ENCODE data around the gene JMJD7. TPM values are rescaled to one million over a fixed set of nuclear protein-coding genes. Genes with fewer than 3 reads are reported as not detected.

The JMJD7 gene
- total RNA-seq, 4 donors from 2014 or later, result 1.9 to 10.9 (median 7.6) TPM

GRCh38 chr15:41876007-41876406, 48.1 kb downstream of the JMJD7 start:
- Histone ChIP-seq H3K36me3 (no peaks in the 10 kb centered on the region), H3K27me3 (peaks cover 10% of the 10 kb centered on the region), H3K27ac (no peak overlapping the region), H3K4me3 (no peak overlapping the region), H3K9me3 (no peaks in the 10 kb centered on the region), H3K4me1 (no peaks in the 10 kb centered on the region)
- 77% methylated on average over 13 of the region's 13 CpGs; no CpG with 5 or more reads in 1 of the 2 donors for WGBS, 2 donors (ENCODE audit: low coverage in 1 of 2)
- TF ChIP-seq CTCF (IDR thresholded peaks at IDR 0.05), result no peak
- no peak for TF ChIP-seq POLR2A (IDR thresholded peaks at IDR 0.05)
- TF ChIP-seq EP300 (IDR thresholded peaks at IDR 0.05; ENCODE audit: low read depth), result no peak
- TF ChIP-seq POLR2AphosphoS5 (IDR thresholded peaks at IDR 0.05), result no peak
- in situ Hi-C loops (cut with MboI; ENCODE audit: low pct_ligation_motif_present in 1 of 4, low pct_unique_long_range_greater_than_20kb in 1 of 4, low sequenced_read_pairs in 3 of 4), result no loop called here
- no peak for DNase-seq
- intact Hi-C loops (cut with DNase I; ENCODE audit: low total_unique reads), result no loop called here

- Histone ChIP-seq H3K27me3 (peaks cover 17% of the 10 kb centered on the region), H3K4me3 (no peak overlapping the region), H3K36me3 (no peaks in the 10 kb centered on the region), H3K4me1 (peaks cover 2 to 4% (median 3%) of the 10 kb centered on the region in 4 donors), H3K9me3 (no peaks in the 10 kb centered on the region), H3K27ac (no peak overlapping the region)
- TF ChIP-seq POLR2AphosphoS5 (IDR thresholded peaks at IDR 0.05) (no peak), EP300 (IDR thresholded peaks at IDR 0.05; ENCODE audit: low read depth) (no peak), POLR2A (IDR thresholded peaks at IDR 0.05) (no peak), CTCF (IDR thresholded peaks at IDR 0.05) (no peak)
- DNase-seq, result no peak
- in situ Hi-C loops (cut with MboI; ENCODE audit: low pct_ligation_motif_present in 1 of 4, low pct_unique_long_range_greater_than_20kb in 1 of 4, low sequenced_read_pairs in 3 of 4), result no loop called here
- 71% methylated on average over 12 of the region's 12 CpGs; no CpG with 5 or more reads in 1 of the 2 donors for WGBS, 2 donors (ENCODE audit: low coverage in 1 of 2)
- intact Hi-C loops (cut with DNase I; ENCODE audit: low total_unique reads), result no loop called here
Measured at GRCh38 chr15:41876689-41877088, 48.8 kb downstream of the JMJD7 start.

GRCh38 chr15:41877631-41878354, 49.9 kb downstream of the JMJD7 start:
- WGBS, 2 donors (ENCODE audit: low coverage in 1 of 2), result 82% methylated on average over 12 of the region's 13 CpGs; no CpG with 5 or more reads in 1 of the 2 donors
- H3K4me3 ChIP-seq, result no peak overlapping the region
- peaks cover 3 to 14% (median 13%) of the 10 kb centered on the region in 4 donors for H3K4me1 ChIP-seq
- H3K27ac ChIP-seq, result no peak overlapping the region
- in situ Hi-C loops (cut with MboI; ENCODE audit: low pct_ligation_motif_present in 1 of 4, low pct_unique_long_range_greater_than_20kb in 1 of 4, low sequenced_read_pairs in 3 of 4), result no loop called here
- no peak for DNase-seq
- intact Hi-C loops (cut with DNase I; ENCODE audit: low total_unique reads), result no loop called here
- H3K9me3 ChIP-seq, result no peaks in the 10 kb centered on the region
- H3K36me3 ChIP-seq, result no peaks in the 10 kb centered on the region
- TF ChIP-seq CTCF (IDR thresholded peaks at IDR 0.05) (no peak), POLR2AphosphoS5 (IDR thresholded peaks at IDR 0.05) (no peak), POLR2A (IDR thresholded peaks at IDR 0.05) (no peak), EP300 (IDR thresholded peaks at IDR 0.05; ENCODE audit: low read depth) (no peak)
- H3K27me3 ChIP-seq, result peaks cover 27% of the 10 kb centered on the region

GRCh38 chr15:41878355-41878699, 50.4 kb downstream of the JMJD7 start:
- 86% methylated on average over 9 of the region's 10 CpGs; no CpG with 5 or more reads in 1 of the 2 donors for WGBS, 2 donors (ENCODE audit: low coverage in 1 of 2)
- DNase-seq, result no peak
- Histone ChIP-seq H3K36me3 (no peaks in the 10 kb centered on the region), H3K9me3 (no peaks in the 10 kb centered on the region), H3K27ac (no peak overlapping the region), H3K4me1 (peaks cover 3 to 14% (median 13%) of the 10 kb centered on the region in 4 donors), H3K27me3 (peaks cover 27% of the 10 kb centered on the region), H3K4me3 (no peak overlapping the region)
- intact Hi-C loops (cut with DNase I; ENCODE audit: low total_unique reads), result no loop called here
- in situ Hi-C loops (cut with MboI; ENCODE audit: low pct_ligation_motif_present in 1 of 4, low pct_unique_long_range_greater_than_20kb in 1 of 4, low sequenced_read_pairs in 3 of 4), result no loop called here
- TF ChIP-seq EP300 (IDR thresholded peaks at IDR 0.05; ENCODE audit: low read depth) (no peak), POLR2AphosphoS5 (IDR thresholded peaks at IDR 0.05) (no peak), POLR2A (IDR thresholded peaks at IDR 0.05) (no peak), CTCF (IDR thresholded peaks at IDR 0.05) (no peak)

Measured in transverse colon (tissue), 4 donors.